Measurements from ENCODE around the gene ELMO1. TPM values are rescaled to one million over a fixed set of nuclear protein-coding genes. Genes with fewer than 3 reads are reported as not detected.
A peak's percentile ranks its signal among the peaks of the same experiment; 100 is the strongest.

ELMO1 gene
- total RNA-seq, 6 donors from 2014 or later, result 51.4 to 204 (median 73.7) TPM

- no peak overlapping the region for H3K4me3 ChIP-seq
- ATAC-seq (ENCODE audit: low FRiP score in 2 of 2) (peak in 1 of 2 donors; percentile 12), DNase-seq (no peak)
- TF ChIP-seq EP300 (IDR thresholded peaks at IDR 0.05) (no peak), POLR2A (IDR thresholded peaks at IDR 0.05) (no peak), CTCF (IDR thresholded peaks at IDR 0.05) (no peak), POLR2AphosphoS5 (IDR thresholded peaks at IDR 0.05) (no peak)
- WGBS, 2 donors, result 69 to 90% methylated on average over 1 of the region's 1 CpG
- H3K4me1 ChIP-seq, result peaks cover 0 to 26% (median 5%) of the 10 kb centered on the region in 4 donors
- peaks cover 0 to 11% (median 0%) of the 10 kb centered on the region in 4 donors for H3K36me3 ChIP-seq
- H3K27me3 ChIP-seq, result no peaks in the 10 kb centered on the region
- H3K27ac ChIP-seq, result no peak overlapping the region
- H3K9me3 ChIP-seq, result no peaks in the 10 kb centered on the region
Observed at GRCh38 chr7:37262181-37262580, 186.5 kb downstream of the ELMO1 start.

GRCh38 chr7:37259319-37259821 is 189.3 kb downstream of the ELMO1 start:
- Histone ChIP-seq H3K4me3 (no peak overlapping the region), H3K9me3 (no peaks in the 10 kb centered on the region), H3K36me3 (peaks cover 0 to 11% (median 0%) of the 10 kb centered on the region in 4 donors), H3K27me3 (no peaks in the 10 kb centered on the region), H3K4me1 (peaks cover 0 to 14% (median 3%) of the 10 kb centered on the region in 4 donors), H3K27ac (peak overlapping the region in 1 of 4 donors; percentile 55)
- DNase-seq (no peak), ATAC-seq (ENCODE audit: low FRiP score in 2 of 2) (peak in 1 of 2 donors; percentile 53)
- 35 to 55% methylated on average over 11 of the region's 11 CpGs for WGBS, 2 donors
- TF ChIP-seq POLR2A (IDR thresholded peaks at IDR 0.05) (no peak), POLR2AphosphoS5 (IDR thresholded peaks at IDR 0.05) (no peak), EP300 (IDR thresholded peaks at IDR 0.05) (no peak), CTCF (IDR thresholded peaks at IDR 0.05) (no peak)

GRCh38 chr7:37256631-37257030 is 192.0 kb downstream of the ELMO1 start:
- TF ChIP-seq EP300 (IDR thresholded peaks at IDR 0.05) (no peak), POLR2AphosphoS5 (IDR thresholded peaks at IDR 0.05) (no peak), CTCF (IDR thresholded peaks at IDR 0.05) (no peak), POLR2A (IDR thresholded peaks at IDR 0.05) (no peak)
- DNase-seq (no peak), ATAC-seq (ENCODE audit: low FRiP score in 2 of 2) (no peak)
- Histone ChIP-seq H3K4me3 (no peak overlapping the region), H3K27ac (no peak overlapping the region), H3K36me3 (peaks cover 0 to 11% (median 0%) of the 10 kb centered on the region in 4 donors), H3K4me1 (peaks cover 0 to 13% (median 3%) of the 10 kb centered on the region in 4 donors), H3K9me3 (no peaks in the 10 kb centered on the region), H3K27me3 (no peaks in the 10 kb centered on the region)

GRCh38 chr7:37255327-37255944 is 193.2 kb downstream of the ELMO1 start:
- H3K9me3 ChIP-seq, result no peaks in the 10 kb centered on the region
- TF ChIP-seq POLR2A (IDR thresholded peaks at IDR 0.05) (no peak), POLR2AphosphoS5 (IDR thresholded peaks at IDR 0.05) (no peak), CTCF (IDR thresholded peaks at IDR 0.05) (no peak), EP300 (IDR thresholded peaks at IDR 0.05) (no peak)
- no peaks in the 10 kb centered on the region for H3K27me3 ChIP-seq
- no peak for DNase-seq
- 78 to 79% methylated on average over 7 of the region's 7 CpGs for WGBS, 2 donors
- H3K27ac ChIP-seq, result no peak overlapping the region
- peaks cover 0 to 13% (median 4%) of the 10 kb centered on the region in 4 donors for H3K4me1 ChIP-seq
- no peak overlapping the region for H3K4me3 ChIP-seq
- H3K36me3 ChIP-seq, result peaks cover 0 to 11% (median 0%) of the 10 kb centered on the region in 4 donors
- no peak for ATAC-seq (ENCODE audit: low FRiP score in 2 of 2)

DNA sequence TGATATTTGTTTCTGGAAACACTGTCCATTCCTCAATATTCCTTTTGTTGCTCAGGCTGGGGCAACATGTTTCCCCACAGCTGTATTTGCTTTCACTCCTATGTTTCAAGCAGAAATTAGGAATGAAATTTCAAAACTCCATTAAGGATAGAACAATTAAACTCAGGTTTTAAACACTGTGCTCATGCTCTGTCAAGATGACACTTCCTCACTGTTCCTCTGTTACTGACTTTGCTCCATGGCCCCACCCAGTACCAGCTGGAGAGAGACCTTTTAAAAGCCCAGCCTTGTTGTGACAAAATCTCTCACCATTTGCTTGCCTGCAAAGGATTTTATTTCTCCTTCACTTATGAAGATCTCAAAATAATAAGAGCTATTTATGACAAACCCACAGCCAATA is 197.4 kb downstream of the ELMO1 start:
- no peak for TF ChIP-seq POLR2AphosphoS5 (IDR thresholded peaks at IDR 0.05)
- TF ChIP-seq CTCF (IDR thresholded peaks at IDR 0.05), result no peak
- no peak for TF ChIP-seq POLR2A (IDR thresholded peaks at IDR 0.05)
- no peak for TF ChIP-seq EP300 (IDR thresholded peaks at IDR 0.05)
- Histone ChIP-seq H3K27me3 (no peaks in the 10 kb centered on the region), H3K9me3 (no peaks in the 10 kb centered on the region), H3K27ac (peak overlapping the region in 1 of 4 donors; percentile 23), H3K36me3 (no peaks in the 10 kb centered on the region), H3K4me1 (peaks cover 0 to 9% (median 8%) of the 10 kb centered on the region in 4 donors), H3K4me3 (no peak overlapping the region)
- ATAC-seq (ENCODE audit: low FRiP score in 2 of 2), result peak in 1 of 2 donors; percentile 44
- no peak for DNase-seq
